HCT116 (cell line): ENCODE data around the gene SRGAP3. TPM values are rescaled to one million over a fixed set of nuclear protein-coding genes. Genes with fewer than 3 reads are reported as not detected.

Experiments used
- ATAC-seq: fragments of 200-7000 bp; cut with Tn5 transposase; 2 replicates; pipeline ENCODE4 v1.9.1; 2020; ENCODE audit warnings: mild to moderate bottlenecking, moderate library complexity
- BruUV-seq: library from RNA; stranded (reverse); fragments of 400-500 nt; replicated peaks from 2 replicates; lab custom pipeline; 2021; lab: Mats Ljungman, UMichigan
- CTCF ChIA-PET: fragments of 300-600 bp; sonication (Branson Sonifier 250); formaldehyde crosslinking; loops from one replicate; lab custom pipeline; 2021; ENCODE audit warnings: antibody characterized with exemption; lab: Charles Lee
- POLR2A ChIA-PET: fragments of 300-600, 350-600 bp; sonication (Branson Sonifier 250); formaldehyde crosslinking; loops from one replicate; lab custom pipeline; 2021; ENCODE audit warnings: antibody characterized with exemption; lab: Charles Lee
- RAD21 ChIA-PET, 2 experiments: fragments of 300-600 bp; sonication (Branson Sonifier 250); formaldehyde crosslinking; loops; one replicate each; lab custom pipeline; 2023; ENCODE audit warnings: low total read pairs in 2 of 2; ENCODE audit not compliant: uncharacterized antibody in 2 of 2, unreplicated experiment in 2 of 2, low non-redundant PET in 1 of 2; lab: Charles Lee
- DNase-seq: peaks from one replicate; pipeline ENCODE4 v3.0.0-alpha.2; 2010; ENCODE audit warnings: low read depth, low spot score
- H2AFZ ChIP-seq: fragments of 200-600 bp; shearing (Covaris generic), sonication (generic); 2 replicates; pipeline ENCODE4 v1.6.1; 2017; ENCODE audit warnings: low read depth, mixed run types, mixed read lengths, antibody characterized with exemption, low read length; ENCODE audit not compliant: poor library complexity, severe bottlenecking
- H3K27ac ChIP-seq: 2 replicates; pipeline ENCODE4 v1.5.1; 2012; ENCODE audit warnings: low read depth, low read length
- H3K27me3 ChIP-seq: fragments of 200-600 bp; sonication (generic); 2 replicates; pipeline ENCODE4 v1.6.1; 2016; ENCODE audit warnings: mixed run types, low read length, mixed read lengths; ENCODE audit not compliant: insufficient read depth
- H3K36me3 ChIP-seq, 2 experiments: fragments of 200-500 bp in 1 of 2; fragments of 200-600 bp in 1 of 2; sonication (Bioruptor generic) in 1 of 2; sonication (generic) in 1 of 2; 2 replicates each; pipeline versions ENCODE4 v1.5.1 to v1.6.1; 2014 to 2016; ENCODE audit warnings: low read length in 2 of 2, inconsistent platforms in 1 of 2, mixed read lengths in 1 of 2, mixed run types in 1 of 2; ENCODE audit not compliant: insufficient read depth in 2 of 2, control insufficient read depth in 1 of 2
- H3K4me1 ChIP-seq, 2 experiments: fragments of 200-600 bp in 1 of 2; sonication (generic) in 1 of 2; 2 replicates each; pipeline versions ENCODE4 v1.5.1 to v1.6.1; 2012 to 2017; ENCODE audit warnings: low read length in 2 of 2, inconsistent platforms in 1 of 2, mild to moderate bottlenecking in 1 of 2, mixed read lengths in 1 of 2, mixed run types in 1 of 2, moderate library complexity in 1 of 2; ENCODE audit not compliant: insufficient read depth in 2 of 2, control insufficient read depth in 1 of 2
- H3K4me2 ChIP-seq: fragments of 200-600 bp; sonication (generic); 2 replicates; pipeline ENCODE4 v1.6.1; 2017; ENCODE audit warnings: mixed run types, low read length, mixed read lengths
- H3K4me3 ChIP-seq, 2 experiments: fragments of 200-600 bp in 1 of 2; sonication (generic) in 1 of 2; replicated peaks in 1 of 2; 2 replicates each; pipeline ENCODE4 v1.5.1; 2011 to 2016; ENCODE audit warnings: low read length in 2 of 2, control low read depth in 1 of 2, low read depth in 1 of 2, mild to moderate bottlenecking in 1 of 2, mixed read lengths in 1 of 2, mixed run types in 1 of 2
- H3K79me2 ChIP-seq: fragments of 200-600 bp; sonication (generic); 2 replicates; pipeline ENCODE4 v1.6.1; 2017; ENCODE audit warnings: mild to moderate bottlenecking, mixed run types, low read length, moderate library complexity, mixed read lengths; ENCODE audit not compliant: insufficient read depth
- H3K9ac ChIP-seq: fragments of 200-600 bp; sonication (generic); 2 replicates; pipeline ENCODE4 v1.6.1; 2016; ENCODE audit warnings: low read length, mixed read lengths
- H3K9me2 ChIP-seq: fragments of 200-600 bp; sonication (generic), shearing (Covaris generic); 2 replicates; pipeline ENCODE4 v1.6.1; 2017; ENCODE audit warnings: mixed run types, mild to moderate bottlenecking, moderate library complexity; ENCODE audit not compliant: insufficient read depth
- H3K9me3 ChIP-seq, 2 experiments: fragments of 200-500 bp in 1 of 2; fragments of 200-600 bp in 1 of 2; sonication (Bioruptor generic) in 1 of 2; sonication (generic) in 1 of 2; 2 replicates each; pipeline ENCODE4 v1.6.1; 2014 to 2017; ENCODE audit warnings: low read length in 2 of 2, mixed read lengths in 2 of 2, inconsistent platforms in 1 of 2, low read depth in 1 of 2, mild to moderate bottlenecking in 1 of 2, mixed run types in 1 of 2, moderate library complexity in 1 of 2; ENCODE audit not compliant: control insufficient read depth in 1 of 2, insufficient read depth in 1 of 2
- H4K20me1 ChIP-seq: fragments of 200-600 bp; sonication (generic), shearing (Covaris generic); 2 replicates; pipeline ENCODE4 v1.6.1; 2017; ENCODE audit warnings: mixed run types, mild to moderate bottlenecking, moderate library complexity; ENCODE audit not compliant: insufficient read depth
- CEBPB ChIP-seq: IDR thresholded peaks from 2 replicates; pipeline ENCODE4 v1.6.1; 2012; ENCODE audit warnings: low read depth
- EZH2 ChIP-seq: fragments of 200-600 bp; sonication (generic); IDR thresholded peaks from 2 replicates; pipeline ENCODE4 v1.6.1; 2017; ENCODE audit warnings: antibody characterized with exemption, mixed run types
- RAD21 ChIP-seq: IDR thresholded peaks from 2 replicates; pipeline ENCODE4 v1.6.1; 2012; ENCODE audit warnings: low read depth, mild to moderate bottlenecking
- ZNF274 ChIP-seq: fragments of 200-500 bp; sonication (Bioruptor generic); IDR thresholded peaks from 2 replicates; pipeline ENCODE4 v1.6.1; 2014; ENCODE audit warnings: mild to moderate bottlenecking, low read depth, low read length, inconsistent platforms
- intact Hi-C: fragments of 100-400 bp; cut with micrococcal nuclease; formaldehyde crosslinking; loops from 2 replicates; pipeline ENCODE4 v1.10.0; 2022
- total RNA-seq: library from RNA; stranded (reverse); gene quantifications from one replicate; pipeline ENCODE4 v1.2.1, GENCODE V29; 2021; ENCODE audit not compliant: unreplicated experiment
- TF ChIP-seq, protein P1 (sequence below): IDR thresholded peaks from 2 replicates; pipeline ENCODE4 v1.6.1; 2012; ENCODE audit warnings: low read depth
- TF ChIP-seq, protein P2 (sequence below): IDR thresholded peaks from 2 replicates; pipeline ENCODE4 v1.6.1; 2012

The SRGAP3 gene
- total RNA-seq, 1 experiment from 2014 or later, result 8.3 TPM

DNA sequence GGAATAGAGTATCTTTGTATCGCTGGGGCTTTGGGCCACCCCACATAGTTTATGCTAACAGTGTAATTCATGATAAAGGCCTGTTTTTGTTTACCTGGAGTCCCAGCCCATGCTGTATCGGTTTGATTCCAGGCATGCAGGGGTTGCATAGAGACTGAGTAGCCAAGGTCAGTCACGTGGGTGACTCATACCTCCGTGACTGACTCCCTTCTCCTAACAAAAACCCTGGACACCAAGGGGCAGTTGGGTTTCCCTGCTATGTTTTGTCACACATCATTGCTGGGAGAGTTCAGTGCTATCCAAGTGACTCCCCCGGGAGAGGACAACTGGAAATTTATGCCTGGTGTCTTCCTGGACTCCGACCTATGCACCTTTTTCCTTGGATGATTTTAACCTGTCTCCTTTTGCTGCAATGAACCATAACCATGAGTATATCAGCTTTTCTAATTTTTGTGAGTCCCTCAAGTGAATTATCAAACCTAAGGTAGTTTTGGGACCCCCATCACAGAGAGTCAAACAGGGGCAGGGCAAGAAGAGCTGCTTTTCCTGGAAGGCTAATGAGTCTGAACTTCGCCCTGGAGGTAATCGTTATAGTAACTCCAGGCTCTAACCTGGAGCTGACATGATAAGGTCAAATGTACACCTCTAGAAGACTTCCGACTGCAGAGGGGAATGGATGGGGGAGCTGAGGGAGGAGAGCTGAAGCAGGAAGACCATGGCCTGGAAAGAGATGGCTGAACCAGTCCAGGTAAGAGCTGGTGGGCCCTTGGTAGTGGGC, 57.0 kb downstream of the SRGAP3 start (continued):
- TF ChIP-seq, protein P1, sequence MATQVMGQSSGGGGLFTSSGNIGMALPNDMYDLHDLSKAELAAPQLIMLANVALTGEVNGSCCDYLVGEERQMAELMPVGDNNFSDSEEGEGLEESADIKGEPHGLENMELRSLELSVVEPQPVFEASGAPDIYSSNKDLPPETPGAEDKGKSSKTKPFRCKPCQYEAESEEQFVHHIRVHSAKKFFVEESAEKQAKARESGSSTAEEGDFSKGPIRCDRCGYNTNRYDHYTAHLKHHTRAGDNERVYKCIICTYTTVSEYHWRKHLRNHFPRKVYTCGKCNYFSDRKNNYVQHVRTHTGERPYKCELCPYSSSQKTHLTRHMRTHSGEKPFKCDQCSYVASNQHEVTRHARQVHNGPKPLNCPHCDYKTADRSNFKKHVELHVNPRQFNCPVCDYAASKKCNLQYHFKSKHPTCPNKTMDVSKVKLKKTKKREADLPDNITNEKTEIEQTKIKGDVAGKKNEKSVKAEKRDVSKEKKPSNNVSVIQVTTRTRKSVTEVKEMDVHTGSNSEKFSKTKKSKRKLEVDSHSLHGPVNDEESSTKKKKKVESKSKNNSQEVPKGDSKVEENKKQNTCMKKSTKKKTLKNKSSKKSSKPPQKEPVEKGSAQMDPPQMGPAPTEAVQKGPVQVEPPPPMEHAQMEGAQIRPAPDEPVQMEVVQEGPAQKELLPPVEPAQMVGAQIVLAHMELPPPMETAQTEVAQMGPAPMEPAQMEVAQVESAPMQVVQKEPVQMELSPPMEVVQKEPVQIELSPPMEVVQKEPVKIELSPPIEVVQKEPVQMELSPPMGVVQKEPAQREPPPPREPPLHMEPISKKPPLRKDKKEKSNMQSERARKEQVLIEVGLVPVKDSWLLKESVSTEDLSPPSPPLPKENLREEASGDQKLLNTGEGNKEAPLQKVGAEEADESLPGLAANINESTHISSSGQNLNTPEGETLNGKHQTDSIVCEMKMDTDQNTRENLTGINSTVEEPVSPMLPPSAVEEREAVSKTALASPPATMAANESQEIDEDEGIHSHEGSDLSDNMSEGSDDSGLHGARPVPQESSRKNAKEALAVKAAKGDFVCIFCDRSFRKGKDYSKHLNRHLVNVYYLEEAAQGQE, result no peak
- TF ChIP-seq RAD21 (no peak), EZH2 (no peak)
- TF ChIP-seq, all 23 proteins: peak for 0

DNA sequence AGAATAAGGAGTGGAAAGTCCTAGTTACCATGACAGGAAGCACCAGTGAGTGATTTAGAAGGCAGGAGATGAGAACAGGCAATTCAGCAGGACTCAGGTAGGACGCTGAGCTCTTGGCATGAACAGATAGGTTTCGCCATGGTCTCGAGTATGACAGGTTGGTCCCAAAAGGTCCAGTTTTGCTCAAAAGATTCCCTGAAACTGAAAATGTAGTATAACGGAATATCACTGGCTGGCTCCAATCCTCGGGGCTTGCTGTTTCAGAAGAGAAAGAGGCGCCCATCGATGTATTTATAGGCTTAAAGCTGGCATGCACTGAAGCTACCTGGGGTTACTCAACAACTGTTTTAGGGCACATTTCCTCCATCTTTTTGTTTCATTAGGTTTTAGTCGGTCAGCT, 59.2 kb downstream of the SRGAP3 start:
- no peak overlapping the region for H3K4me2 ChIP-seq
- TF ChIP-seq CEBPB, result no peak
- TF ChIP-seq, protein P2, sequence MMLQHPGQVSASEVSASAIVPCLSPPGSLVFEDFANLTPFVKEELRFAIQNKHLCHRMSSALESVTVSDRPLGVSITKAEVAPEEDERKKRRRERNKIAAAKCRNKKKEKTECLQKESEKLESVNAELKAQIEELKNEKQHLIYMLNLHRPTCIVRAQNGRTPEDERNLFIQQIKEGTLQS, result no peak
- no peak for TF ChIP-seq ZNF274
- POLR2A ChIA-PET, result no interaction called here
- H3K27ac ChIP-seq, result no peak overlapping the region
- DNase-seq (no peak), ATAC-seq (no peak)
- H3K4me3 ChIP-seq, result no peak overlapping the region
- no TSS peak for BruUV-seq
- CTCF ChIA-PET, result no interaction called here
- H3K9me2 ChIP-seq, result no peaks in the 10 kb centered on the region
- no peaks in the 10 kb centered on the region for H4K20me1 ChIP-seq
- intact Hi-C loops, result no loop called here
- peaks cover 0 to 4% of the 10 kb centered on the region in 2 experiments; a peak in 2 of 4 replicates for H3K4me1 ChIP-seq
- H3K36me3 ChIP-seq, result no peaks in the 10 kb centered on the region
- H2AFZ ChIP-seq, result no peak overlapping the region
- no peaks in the 10 kb centered on the region for H3K9me3 ChIP-seq
- H3K79me2 ChIP-seq, result no peaks in the 10 kb centered on the region
- peaks cover 13% of the 10 kb centered on the region; the same call in 1 of the 2 replicates for H3K27me3 ChIP-seq
- RAD21 ChIA-PET, result no interaction called here
- no peak overlapping the region for H3K9ac ChIP-seq
